DMS79 treated with DMSO at 0.1 percent for 48 hours (cell line): ENCODE results near the gene CREB3.

Experiments
- DNase-seq: peaks from one replicate; lab custom pipeline; 2025; lab: John Stamatoyannopoulos, UW

CREB3 gene

DNA sequence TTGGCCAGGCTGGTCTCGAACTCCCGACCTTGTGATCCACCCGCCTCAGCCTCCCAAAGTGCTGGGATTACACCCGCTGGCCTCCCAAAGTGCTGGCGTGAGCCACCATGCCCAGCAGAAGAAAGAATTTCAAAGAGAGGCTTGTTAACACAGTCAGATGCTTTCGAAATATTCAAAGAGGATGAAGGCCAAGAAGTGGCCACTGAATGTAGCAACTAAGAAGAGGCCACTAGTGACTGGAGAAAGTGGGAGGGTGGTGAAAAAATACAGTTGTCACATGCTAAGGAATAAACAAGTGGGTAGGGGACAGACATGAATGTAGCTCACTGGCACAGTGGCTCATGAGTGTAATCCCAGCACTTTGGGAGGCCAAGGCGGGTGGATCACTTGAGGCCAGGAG is 29.8 kb upstream of the CREB3 start:
- no peak for DNase-seq

DNA sequence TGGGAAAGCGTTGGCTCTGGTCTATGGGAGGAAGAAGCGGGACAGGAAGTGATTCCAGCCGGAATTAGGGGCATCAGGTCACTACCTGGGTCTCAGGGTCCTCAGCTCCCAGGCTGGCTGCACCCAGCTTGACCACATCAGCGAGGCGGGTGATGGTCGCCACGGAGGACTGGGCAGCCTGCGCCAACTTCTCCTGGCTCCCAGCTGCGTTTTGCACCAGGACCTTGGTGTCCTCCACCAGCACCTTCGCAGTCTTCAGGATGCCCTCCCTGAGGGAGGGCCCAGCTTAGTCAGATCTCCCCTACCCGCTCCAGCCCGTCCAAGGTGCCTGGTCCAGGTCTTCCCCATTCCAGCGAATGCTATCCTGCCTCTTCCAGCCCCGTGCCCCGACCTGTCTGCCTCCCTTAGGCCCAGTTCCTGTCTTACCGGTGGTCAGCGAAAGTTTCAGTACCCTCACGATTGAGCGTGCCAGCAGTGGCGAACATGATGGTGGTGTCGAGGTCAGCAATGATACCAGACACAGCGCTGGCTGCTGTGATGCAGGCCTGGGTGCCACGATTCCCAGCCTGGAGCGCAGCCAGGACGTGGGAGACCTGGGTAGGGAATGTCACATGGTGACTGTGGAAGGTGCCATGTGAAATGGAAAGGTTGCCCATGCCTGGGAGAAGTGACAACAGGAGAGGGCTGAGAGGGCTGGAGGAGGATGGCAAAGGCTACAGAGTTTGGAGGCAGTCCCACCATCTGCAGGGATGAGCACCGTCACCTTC is 28.4 kb upstream of the CREB3 start:
- DNase-seq, result no peak

DNA sequence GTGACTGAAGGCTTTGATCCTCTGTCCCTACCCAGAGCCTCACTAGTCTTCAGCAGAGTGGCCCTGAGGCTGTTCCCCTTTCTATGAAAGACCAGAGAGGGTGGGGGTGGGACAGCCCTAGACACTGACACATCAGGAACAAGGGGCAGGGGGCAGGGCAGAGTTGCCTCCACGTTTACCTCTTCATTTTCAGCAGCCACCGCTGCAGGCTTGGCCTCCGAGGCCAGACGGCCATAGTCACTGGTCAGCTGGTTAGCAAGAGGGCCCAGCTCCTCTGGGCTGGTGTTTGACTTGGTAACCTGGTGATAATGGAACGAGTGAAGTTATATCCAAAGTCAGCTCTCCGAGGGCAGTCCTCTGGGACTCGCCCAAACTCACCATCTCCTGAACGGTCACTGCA is 27.1 kb upstream of the CREB3 start:
- no peak for DNase-seq

DNA sequence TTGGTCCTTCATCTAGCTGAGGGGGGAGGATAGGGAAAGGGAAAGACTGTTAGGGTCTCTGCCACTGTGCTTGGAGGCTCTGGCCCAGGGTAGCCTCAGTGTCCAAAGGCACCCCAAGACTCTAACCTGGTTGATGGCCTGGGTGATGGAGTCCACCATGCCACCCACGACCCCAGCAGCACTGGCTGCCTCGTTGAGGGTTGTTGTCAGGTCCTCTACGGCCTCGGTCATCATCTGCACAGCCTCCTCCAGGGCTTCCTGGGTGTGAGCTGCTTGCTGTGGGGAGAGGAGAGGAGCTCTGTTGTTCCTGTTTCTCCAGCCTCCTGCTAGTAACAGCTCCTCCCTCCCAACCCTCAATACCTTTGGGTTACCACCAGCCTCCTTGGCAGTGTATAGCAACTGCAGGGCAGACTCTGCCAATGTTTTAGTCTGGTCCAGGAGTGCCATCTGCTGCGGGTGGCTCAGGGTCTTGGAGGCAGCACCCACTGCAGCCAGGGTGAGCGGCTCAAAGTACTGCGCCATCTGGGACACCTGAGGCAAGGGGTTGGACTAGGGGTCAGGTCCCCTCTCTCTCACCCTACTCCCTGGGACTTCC is 26.5 kb upstream of the CREB3 start:
- no peak for DNase-seq

DNA sequence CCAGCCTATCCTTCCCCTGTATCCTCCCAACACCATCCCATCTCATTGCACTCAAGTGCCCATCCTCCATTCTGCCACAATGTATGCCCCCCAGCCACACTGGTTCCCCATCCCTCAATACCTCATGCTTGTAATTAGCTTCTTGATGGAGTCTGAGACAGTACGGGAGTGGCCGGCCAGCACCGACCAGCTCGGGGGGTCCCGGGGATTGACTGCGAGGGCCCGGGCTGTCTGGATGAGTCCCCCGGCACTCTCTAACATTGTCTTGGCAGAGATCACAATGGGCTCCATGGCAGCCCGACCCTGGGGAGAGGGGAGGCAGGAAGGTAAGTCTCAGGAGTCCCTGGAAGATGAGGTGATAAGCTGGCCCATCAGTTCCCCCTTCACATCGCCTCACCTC is 25.5 kb upstream of the CREB3 start:
- no peak for DNase-seq

DNA sequence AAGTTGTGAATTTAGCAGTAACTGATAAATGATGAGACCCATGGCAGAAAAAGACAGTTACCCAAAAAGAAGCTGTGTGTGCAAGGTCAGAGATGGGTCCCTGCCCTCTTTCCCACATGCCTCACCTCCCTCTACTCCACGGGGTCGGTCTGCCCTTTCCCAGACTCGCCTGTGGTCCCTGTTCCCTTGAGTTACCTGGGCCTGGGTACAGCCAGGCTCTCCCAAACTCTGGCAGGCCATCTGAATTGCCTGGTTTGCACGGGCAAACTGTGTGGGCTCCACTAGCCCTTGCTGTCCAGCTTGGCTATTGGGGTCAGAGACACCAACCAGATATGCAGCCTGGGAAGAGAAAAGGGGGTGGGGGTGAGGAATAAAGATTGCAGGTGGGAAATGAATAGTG is 24.3 kb upstream of the CREB3 start:
- DNase-seq, result no peak

DNA sequence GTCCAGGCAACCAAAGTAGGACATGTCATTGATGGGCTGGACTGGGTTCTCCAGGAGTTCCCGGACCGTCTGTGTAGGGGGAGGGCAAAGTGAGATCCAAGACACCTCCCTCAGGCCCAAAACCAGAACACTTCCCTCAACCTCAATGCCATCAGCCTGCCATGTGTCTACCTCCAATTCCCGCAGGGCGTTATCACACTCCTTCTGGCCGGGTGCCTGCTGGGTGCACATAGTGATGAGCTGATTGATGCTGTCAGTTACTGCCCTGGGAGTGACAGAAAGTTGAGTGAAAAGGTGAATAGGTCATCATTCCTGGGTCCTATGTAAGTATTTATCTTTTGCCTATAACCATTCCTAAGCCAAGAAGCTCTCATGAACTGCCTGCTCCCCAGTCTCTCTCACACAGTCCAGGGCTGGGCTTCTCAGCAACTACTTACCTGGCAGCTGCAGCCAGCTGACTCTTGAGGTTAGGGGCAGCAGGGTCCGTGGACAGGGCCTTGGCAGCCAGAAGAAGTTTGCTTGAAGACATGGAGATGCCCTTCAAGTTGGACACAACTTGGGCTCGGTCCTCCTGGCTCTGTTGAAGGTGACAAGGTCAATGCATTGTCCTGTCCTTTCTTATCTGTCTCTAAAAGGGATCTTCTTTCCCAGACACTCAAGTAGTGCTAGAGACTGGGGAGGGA is 21.5 kb upstream of the CREB3 start:
- DNase-seq, result no peak

DNA sequence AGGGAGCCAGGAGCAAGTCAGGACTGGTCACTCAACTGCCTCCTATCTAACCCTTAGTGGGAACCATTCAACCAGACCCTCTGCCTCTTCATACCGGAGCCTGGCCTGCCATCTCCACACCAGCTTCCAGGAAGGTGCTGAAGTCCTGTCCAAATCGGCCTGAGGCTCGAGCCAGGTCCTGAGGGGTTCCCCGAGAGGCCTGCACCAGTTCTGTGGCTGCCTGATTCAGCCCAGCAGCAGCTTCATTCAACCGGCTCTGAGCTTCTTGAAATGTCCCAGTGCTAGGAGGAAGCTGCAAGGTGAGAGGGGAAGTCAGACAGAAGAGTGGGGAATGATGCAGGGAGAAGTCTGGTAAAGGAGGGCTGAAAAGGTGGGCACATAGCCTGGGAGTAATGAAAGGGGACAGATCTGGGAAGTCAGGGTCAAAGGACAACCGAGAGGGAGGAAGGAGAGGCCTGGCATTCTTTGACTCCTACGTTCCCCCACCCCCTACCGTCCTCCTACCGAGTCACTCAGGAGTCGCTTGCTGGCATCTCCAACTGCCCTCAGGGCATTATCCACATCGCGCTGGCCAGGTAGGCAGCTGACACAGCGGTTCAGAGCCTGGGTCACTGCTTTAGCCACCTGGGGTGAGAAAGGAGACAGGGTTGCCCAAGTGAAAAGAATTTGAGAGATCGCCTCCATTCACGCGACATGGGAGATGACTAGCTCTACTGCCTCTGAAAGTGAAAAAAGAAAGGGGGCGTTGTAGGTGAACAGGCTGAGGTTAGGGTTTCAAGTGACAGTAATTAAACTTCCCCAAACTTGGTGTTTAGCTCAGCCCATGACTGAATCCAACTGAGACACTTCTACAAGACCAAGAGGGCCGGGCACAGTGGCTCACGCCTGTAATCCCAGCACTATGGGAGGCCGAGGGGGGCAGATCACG is 20.7 kb upstream of the CREB3 start:
- no peak for DNase-seq

DNA sequence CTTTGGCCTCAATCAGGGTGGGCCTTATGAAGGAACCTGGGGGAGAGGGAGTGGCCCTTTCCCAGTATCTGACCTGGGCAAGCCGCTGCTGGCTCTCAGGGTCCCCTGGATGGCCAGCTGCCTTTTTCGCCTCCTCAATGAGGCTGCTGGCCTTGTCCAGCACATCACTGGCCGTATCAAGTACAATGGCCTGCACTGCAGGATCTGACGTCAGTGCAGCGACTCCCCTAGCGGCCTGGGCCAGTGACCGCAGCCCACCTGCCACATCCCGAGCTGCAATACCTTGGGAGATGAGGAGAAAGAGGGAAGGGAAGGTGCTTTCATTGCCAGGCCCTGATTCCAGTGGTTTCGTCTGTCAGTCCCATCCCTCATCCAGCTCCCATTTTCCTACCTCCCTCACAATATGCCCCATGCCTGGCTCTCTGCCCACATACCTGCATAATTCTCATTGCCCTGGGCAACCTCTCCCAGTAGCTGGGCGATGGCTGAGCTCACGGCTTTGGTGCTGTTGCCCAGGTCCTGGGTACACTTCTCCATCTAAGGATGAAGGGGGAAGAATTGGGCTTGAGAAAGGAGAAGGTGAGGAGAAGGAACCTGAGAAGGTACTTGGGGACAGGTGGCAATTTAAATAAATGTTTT is 19.6 kb upstream of the CREB3 start:
- DNase-seq, result no peak

DNA sequence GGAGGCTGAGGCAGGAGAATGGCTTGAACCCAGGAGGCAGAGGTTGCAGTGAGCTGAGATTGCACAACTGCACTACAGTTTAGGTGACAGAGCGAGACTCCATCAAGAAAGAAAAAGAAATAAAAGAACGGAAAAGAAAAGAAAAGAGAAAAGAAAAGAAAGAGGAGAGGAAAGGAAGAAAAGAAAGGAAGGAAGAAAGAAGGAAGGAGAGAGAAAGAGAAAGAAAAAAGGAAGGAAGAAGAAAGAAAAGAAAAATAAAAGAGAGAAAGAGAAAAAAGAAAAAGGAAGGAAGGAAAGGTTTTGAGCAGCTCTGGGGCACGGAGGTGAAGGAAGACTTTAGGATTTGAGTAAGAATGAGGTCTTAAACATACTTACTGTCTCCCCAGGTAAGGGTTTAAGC is 18.9 kb upstream of the CREB3 start:
- no peak for DNase-seq

DNA sequence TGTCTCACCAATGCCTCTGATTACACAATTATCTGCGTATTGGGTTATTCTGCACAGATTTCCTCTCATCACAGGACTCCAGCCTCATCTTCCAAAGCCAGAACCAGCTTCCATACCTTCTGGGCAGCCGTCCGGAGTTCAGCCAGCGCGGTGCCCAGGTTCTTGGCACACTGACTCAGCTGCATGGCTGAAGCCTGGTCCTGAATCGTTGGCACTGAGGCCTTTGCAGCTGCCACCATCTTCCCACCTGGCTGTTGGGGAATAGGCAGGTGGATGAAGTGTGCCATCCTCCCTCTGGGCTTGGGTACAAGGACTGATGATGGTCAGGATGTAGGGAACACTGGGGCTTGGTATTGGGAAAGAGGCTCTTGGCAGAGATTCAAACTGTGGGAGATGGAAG is 18.3 kb upstream of the CREB3 start:
- DNase-seq, result no peak

DNA sequence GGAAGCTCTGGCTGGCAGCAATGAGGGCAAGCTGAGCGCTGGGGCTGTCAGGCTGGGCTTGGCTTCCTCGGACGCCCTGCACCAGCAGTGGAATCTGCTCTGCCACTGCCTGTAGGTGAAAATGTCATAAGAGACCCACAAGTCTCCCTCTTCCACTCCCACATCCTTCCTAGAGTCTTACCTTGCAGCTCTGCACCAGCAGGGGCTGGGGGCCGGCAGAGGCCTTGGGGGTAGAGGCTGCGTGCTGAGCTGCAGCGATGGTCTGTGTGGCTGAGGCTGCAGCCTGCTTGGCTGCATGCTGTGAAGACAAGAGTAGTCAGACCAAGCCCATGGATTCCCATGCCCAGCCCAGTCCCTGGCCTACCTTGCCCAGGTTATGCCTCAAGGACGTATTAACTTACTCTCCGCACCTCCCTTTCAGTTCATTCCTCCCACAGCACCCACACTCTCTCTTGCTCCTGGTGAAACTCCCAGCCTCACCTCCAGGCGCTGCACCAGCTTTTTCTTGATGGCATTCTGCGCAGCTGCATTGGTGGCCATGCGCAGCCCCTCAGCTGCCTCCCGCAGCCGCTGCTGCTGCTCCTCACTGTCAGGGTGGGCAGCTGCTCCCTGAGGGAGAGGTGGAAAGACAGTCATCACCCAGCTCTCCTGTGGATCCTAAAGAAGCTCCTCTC is 17.8 kb upstream of the CREB3 start:
- no peak for DNase-seq

DNA sequence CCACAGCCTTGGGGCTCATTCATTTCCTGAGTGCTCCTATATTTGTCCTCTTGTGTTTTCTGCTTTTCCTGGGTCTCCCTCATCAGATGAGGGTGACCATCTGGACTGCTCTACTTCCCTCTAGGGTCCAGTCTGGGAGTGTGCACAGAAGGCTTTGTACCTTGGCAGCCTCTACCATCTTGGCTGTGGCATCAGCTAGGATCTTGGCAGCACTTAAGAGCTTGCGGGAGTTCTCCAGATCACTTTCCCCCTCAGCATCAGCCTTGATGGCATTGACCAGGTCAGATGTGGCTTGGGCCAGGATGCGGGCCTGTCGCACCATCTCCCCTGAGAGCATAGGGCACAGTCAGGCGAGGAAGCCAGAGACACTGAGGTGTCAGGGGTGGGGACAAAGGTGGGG is 16.2 kb upstream of the CREB3 start:
- no peak for DNase-seq

DNA sequence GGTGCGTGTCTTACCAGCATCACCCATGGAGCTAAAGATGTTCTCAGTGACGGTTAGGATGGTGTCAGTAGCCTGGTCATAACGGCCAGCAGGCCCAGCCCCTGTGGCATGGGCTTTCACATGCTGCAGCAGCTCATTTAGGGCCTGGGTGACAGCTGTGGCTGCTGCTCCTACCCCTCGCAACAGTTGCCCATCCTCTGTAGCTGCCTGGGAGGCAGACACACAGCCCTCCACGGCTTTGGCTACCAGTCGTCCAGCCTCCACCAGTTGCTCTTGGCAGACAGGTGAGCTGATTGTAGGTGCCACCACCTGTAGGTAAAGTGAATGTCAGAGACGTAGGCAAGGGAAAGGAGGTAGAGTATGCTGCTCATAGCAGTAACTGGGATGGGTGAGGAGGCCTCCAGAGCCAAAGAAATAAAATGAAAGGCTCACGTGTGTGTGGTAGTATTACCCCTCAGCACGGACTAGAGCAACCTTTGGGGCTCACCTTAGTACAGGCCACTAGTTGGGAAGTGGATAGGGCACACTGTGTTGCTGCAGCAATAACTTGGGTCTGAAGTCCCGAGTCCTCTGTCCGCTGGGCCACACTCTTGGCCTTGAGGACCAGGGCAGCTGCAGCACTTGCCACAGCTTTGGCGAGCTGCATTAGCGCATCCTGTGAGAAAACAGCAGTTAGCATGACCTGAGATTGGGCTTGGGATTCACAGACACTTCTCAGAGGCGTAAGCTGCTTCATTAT is 15.2 kb upstream of the CREB3 start:
- DNase-seq, result no peak

DNA sequence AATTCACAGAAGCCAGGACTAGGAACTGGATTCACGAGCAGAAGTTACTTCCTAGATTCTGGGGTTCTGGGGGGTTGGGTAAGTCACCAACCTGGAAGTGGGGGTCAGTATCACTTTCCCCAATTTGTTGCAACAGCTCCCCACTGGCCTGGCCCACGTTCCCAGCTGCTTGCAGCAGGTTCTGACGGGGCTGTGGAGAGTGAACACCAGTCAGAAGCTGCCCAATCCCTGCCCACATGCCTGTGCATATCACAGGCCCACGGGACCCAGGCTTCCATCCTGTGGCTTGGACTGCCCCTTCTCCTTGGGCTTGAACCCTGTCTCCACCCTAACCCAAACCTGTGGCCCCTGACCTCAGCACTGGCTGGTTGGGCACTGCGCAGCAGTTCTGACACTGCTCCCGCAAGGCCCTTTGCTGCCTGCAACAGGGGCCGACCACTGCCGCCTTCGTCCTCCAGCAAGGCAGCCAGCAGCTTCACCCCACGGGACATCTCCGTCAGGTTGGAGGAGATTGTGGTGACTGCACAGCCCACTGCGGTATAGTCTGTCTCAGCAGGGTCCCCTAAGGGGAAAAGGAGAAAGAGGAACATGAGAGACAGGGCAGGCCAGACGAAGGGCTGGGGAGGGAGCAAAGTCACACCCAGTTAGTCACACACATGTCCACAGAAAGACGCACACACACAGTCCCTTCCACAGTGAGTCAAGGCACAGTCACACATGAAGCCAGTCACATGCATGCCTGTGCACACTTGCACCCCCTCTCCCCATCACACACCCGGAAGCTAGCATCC is 13.6 kb upstream of the CREB3 start:
- DNase-seq, result no peak

DNA sequence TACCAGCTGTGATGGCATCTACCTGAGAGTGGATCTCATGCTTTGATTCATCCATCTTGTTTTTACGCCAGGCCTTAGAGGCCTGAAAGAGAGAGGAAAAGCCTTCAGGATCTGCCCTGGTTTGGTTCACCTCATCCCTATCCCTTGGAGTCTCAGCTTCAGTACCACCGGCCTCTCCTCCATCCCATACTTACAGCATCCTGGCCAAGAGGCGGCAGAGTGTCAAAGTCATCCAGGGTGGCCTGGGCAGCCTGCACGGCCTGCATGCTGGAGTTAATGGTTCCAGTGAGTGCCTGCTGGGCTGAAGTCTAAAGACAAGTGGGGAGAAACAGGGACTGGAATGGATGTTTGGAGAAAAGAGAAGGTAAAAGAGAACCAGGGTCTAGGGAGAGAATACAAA is 12.9 kb upstream of the CREB3 start:
- no peak for DNase-seq

DNA sequence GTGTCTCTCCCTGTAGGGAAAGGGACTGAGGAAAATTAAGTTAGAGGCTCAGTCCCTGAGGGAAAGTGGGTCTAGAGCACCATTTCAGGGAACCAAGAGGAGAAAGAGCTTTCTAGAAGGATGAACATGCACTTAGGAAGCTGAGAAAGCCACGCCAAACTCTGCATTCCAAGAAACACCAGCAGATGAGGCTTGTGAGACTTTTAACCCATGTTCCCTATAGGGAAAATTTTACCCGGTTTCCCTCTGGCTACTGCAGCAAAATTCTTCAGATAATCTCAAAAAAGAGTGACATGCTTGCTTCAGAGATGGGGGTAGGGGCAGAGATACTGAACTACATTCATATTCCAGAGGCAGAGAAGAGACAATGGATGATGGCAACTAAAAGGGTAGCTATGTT is 9.0 kb upstream of the CREB3 start:
- DNase-seq, result no peak

DNA sequence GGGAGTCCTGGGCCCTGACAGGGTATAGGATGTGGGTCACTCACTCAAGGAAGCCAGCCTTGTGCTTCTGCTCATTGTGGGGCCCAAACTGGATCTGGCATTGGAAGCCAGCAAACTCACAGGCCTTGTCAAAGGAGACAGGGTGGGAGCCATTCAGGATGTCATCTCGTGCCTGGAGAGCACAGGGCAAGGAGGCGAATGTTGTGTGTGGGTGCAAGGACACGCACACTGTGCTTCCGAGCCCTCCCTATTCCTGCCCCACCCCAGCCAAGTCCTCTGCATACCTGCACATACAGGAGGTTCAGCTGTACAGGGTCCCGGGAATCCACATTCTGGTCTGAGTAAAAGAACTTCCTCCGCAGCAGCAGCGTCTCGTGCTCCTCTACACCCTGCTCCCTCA is 8.6 kb upstream of the CREB3 start:
- DNase-seq, result no peak

DNA sequence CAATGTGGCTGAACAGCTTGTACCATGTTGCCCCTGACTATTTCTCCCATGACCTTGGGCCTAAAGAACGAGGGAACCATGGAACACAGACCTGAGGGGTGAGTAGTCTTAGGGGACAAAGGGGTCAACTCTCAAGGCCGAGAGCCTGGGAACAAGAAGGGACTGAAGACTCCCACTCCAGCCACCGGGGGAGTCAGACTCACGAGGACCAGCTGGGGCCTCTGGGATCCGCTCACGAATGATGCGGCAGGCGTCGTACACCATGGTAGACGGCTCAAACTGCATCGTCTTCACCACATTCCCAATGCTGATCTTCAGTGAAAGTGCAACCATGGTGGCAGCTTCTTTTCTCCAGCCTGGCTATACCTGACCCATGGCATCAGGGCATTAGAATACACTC is 7.1 kb upstream of the CREB3 start:
- DNase-seq, result no peak

DNA sequence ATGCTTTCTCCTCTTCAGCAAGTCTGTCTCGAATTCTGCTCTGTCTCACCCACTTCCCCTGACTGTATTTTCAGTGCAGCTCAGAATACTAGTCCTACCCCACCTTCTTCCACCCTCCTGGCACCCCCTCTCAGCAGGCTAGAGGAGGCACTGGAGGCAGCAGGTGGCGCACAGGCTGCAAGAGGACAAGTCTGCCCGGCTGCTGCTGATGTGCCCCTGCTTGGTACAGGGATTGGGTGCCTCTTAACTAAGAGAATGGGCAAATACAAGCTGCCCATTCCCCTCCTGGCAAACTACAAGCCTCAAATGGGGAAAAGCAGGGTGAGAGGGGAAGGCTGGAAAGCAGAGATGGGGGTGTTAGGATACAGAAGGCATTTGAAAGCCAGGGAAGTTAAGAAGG is 5.5 kb upstream of the CREB3 start:
- no peak for DNase-seq
